IMR-90 (cell line): ENCODE data around the gene RHOBTB3. TPM values are rescaled to one million over a fixed set of nuclear protein-coding genes. Genes with fewer than 3 reads are reported as not detected.

ENCODE experiments used
- ATAC-seq: fragments of 200-7000 bp; cut with Tn5 transposase; 2 replicates; pipeline ENCODE4 v1.9.1; 2020; ENCODE audit warnings: low read depth, mild to moderate bottlenecking, moderate library complexity
- BruUV-seq: library from RNA; stranded (reverse); fragments of 400-500 nt; replicated peaks from 2 replicates; lab custom pipeline; 2021; lab: Mats Ljungman, UMichigan
- CTCF ChIA-PET: fragments of 300-600 bp; formaldehyde crosslinking; extraction: SDS; loops from one replicate; lab custom pipeline; 2021; ENCODE audit warnings: antibody characterized with exemption; lab: Yijun Ruan, JAX
- POLR2A ChIA-PET: fragments of 300-600 bp; sonication (Branson Sonifier 250); formaldehyde crosslinking; loops from one replicate; lab custom pipeline; 2022; ENCODE audit warnings: antibody characterized with exemption; ENCODE audit not compliant: unreplicated experiment; lab: Charles Lee
- DNase-seq: peaks from one replicate; pipeline ENCODE4 v3.0.0; 2013
- H2AFZ ChIP-seq: replicated peaks from 2 replicates; pipeline ENCODE3; 2013; ENCODE audit warnings: low read length, mild to moderate bottlenecking; ENCODE audit not compliant: poor library complexity
- H2AK5ac ChIP-seq: 2 replicates; pipeline ENCODE4 v1.6.1; 2013; ENCODE audit warnings: low read depth, low read length, inconsistent platforms
- H2AK9ac ChIP-seq: replicated peaks from 2 replicates; pipeline ENCODE3; 2013; ENCODE audit warnings: mild to moderate bottlenecking, low read depth, low read length, moderate library complexity; ENCODE audit not compliant: poor library complexity
- H2BK120ac ChIP-seq: 2 replicates; pipeline ENCODE4 v1.6.1; 2013; ENCODE audit warnings: low read depth, low read length, inconsistent platforms
- H2BK15ac ChIP-seq: 3 replicates; pipeline ENCODE4 v1.6.1; 2013; ENCODE audit warnings: low read depth, low read length, inconsistent platforms
- H2BK20ac ChIP-seq: 2 replicates; pipeline ENCODE4 v1.6.1; 2013; ENCODE audit warnings: low read depth, mild to moderate bottlenecking, inconsistent platforms, low read length, moderate library complexity
- H2BK5ac ChIP-seq: 2 replicates; pipeline ENCODE4 v1.6.1; 2013; ENCODE audit warnings: mild to moderate bottlenecking, low read depth, low read length, inconsistent platforms; ENCODE audit not compliant: poor library complexity, severe bottlenecking
- H3K14ac ChIP-seq: replicated peaks from 2 replicates; pipeline ENCODE4 v1.6.1; 2013; ENCODE audit warnings: low read depth, low read length, inconsistent platforms
- H3K18ac ChIP-seq: 2 replicates; pipeline ENCODE4 v1.6.1; 2013; ENCODE audit warnings: low read depth, low read length, control low read depth
- H3K23ac ChIP-seq: 2 replicates; pipeline ENCODE4 v1.6.1; 2013; ENCODE audit warnings: low read depth, low read length, inconsistent platforms
- H3K27ac ChIP-seq: 2 replicates; pipeline ENCODE4 v1.5.1; 2013; ENCODE audit warnings: mild to moderate bottlenecking, control low read depth, low read length; ENCODE audit not compliant: insufficient read depth
- H3K27me3 ChIP-seq: 2 replicates; pipeline ENCODE4 v1.6.1; 2013; ENCODE audit warnings: low read length; ENCODE audit not compliant: control insufficient read depth, insufficient read depth
- H3K36me3 ChIP-seq: 2 replicates; pipeline ENCODE4 v1.6.1; 2013; ENCODE audit warnings: low read length, mixed read lengths; ENCODE audit not compliant: control insufficient read depth, insufficient read depth
- H3K4ac ChIP-seq: 2 replicates; pipeline ENCODE4 v1.6.1; 2013; ENCODE audit warnings: low read depth, low read length, inconsistent platforms
- H3K4me1 ChIP-seq: 2 replicates; pipeline ENCODE4 v1.6.1; 2013; ENCODE audit warnings: low read length, mixed read lengths; ENCODE audit not compliant: control insufficient read depth, insufficient read depth
- H3K4me2 ChIP-seq: 2 replicates; pipeline ENCODE4 v1.6.1; 2013; ENCODE audit warnings: low read depth, mild to moderate bottlenecking, control low read depth, low read length, moderate library complexity
- H3K4me3 ChIP-seq: 2 replicates; pipeline ENCODE4 v1.5.1; 2013; ENCODE audit warnings: low read depth, mild to moderate bottlenecking, control low read depth, low read length, moderate library complexity; ENCODE audit not compliant: insufficient read depth
- H3K56ac ChIP-seq: 2 replicates; pipeline ENCODE4 v1.6.1; 2013; ENCODE audit warnings: low read length, inconsistent platforms; ENCODE audit not compliant: insufficient read depth; ENCODE audit errors: extremely low read depth
- H3K79me1 ChIP-seq, 2 experiments: 2 replicates each; pipeline ENCODE4 v1.6.1; 2013; ENCODE audit warnings: low read length in 2 of 2, inconsistent platforms in 1 of 2, low read depth in 1 of 2
- H3K9ac ChIP-seq: 2 replicates; pipeline ENCODE4 v1.6.1; 2013; ENCODE audit warnings: low read depth, low read length, control low read depth
- H3K9me1 ChIP-seq: 2 replicates; pipeline ENCODE4 v1.6.1; 2013; ENCODE audit warnings: low read length, inconsistent platforms; ENCODE audit not compliant: insufficient read depth
- H3K9me3 ChIP-seq: 2 replicates; pipeline ENCODE4 v1.6.1; 2013; ENCODE audit warnings: low read length; ENCODE audit not compliant: control insufficient read depth, insufficient read depth
- H4K20me1 ChIP-seq: 2 replicates; pipeline ENCODE4 v1.6.1; 2013; ENCODE audit warnings: low read length, inconsistent platforms; ENCODE audit not compliant: insufficient read depth
- H4K5ac ChIP-seq: 2 replicates; pipeline ENCODE4 v1.6.1; 2013; ENCODE audit warnings: mild to moderate bottlenecking, low read depth, low read length, control low read depth
- H4K8ac ChIP-seq, 2 experiments: 2 replicates each; pipeline ENCODE4 v1.6.1; 2013; ENCODE audit warnings: low read depth in 2 of 2, low read length in 2 of 2, control low read depth in 1 of 2, inconsistent platforms in 1 of 2
- H4K91ac ChIP-seq: 2 replicates; pipeline ENCODE4 v1.6.1; 2013; ENCODE audit warnings: low read depth, low read length, inconsistent platforms; ENCODE audit not compliant: insufficient read depth
- ELK1 ChIP-seq: fragments of 150-350 bp; IDR thresholded peaks from 2 replicates; pipeline ENCODE4 v1.6.1; 2016; ENCODE audit warnings: low read depth, mild to moderate bottlenecking, low read length, moderate library complexity, borderline replicate concordance
- FOS ChIP-seq: fragments of 150-350 bp; IDR thresholded peaks from 2 replicates; pipeline ENCODE4 v1.6.1; 2016; ENCODE audit warnings: low read depth, low read length
- WGBS, 2 experiments: methylation state at CpG; one replicate each; pipeline versions ENCODE4 v1.1.5 to v1.1.7; 2013; ENCODE audit warnings: missing lambda C conversion rate in 2 of 2; ENCODE audit not compliant: insufficient read length in 1 of 2; ENCODE audit errors: extremely low coverage in 2 of 2; 5-methylcytosine and 5-hydroxymethylcytosine counted together
- dilution Hi-C: fragments of 300-500 bp; cut with HindIII; formaldehyde crosslinking; loops from one replicate; pipeline ENCODE4 v1.14.3; 2018; ENCODE audit warnings: low sequenced_read_pairs; ENCODE audit not compliant: unreplicated experiment
- in situ Hi-C: fragments of 300-500 bp; cut with MboI; formaldehyde crosslinking; loops from 3 replicates; pipeline ENCODE4 v1.14.3; 2019; ENCODE audit warnings: low sequenced_read_pairs, inconsistent platforms, mixed read lengths
- intact Hi-C: fragments of 100-400 bp; cut with micrococcal nuclease; formaldehyde crosslinking; loops from 2 replicates; pipeline ENCODE4 v1.10.0; 2022
- polyA plus RNA-seq, 3 experiments: library from polyadenylated mRNA; depleted of rRNA; stranded (reverse); fragments of >200 nt; gene quantifications; 2 replicates each; pipeline ENCODE4 v1.2.3, GENCODE V29; 2012; ENCODE audit warnings: low replicate concordance in 1 of 3
- total RNA-seq: library from RNA; depleted of rRNA; stranded (reverse); fragments of >200 nt; gene quantifications from 2 replicates; pipeline ENCODE4 v1.2.3, GENCODE V29; 2012

Gene RHOBTB3
- total and polyA plus RNA-seq, 2 of the 4 experiments (the other 2 are of a cell fraction) = 117 to 447 TPM

- no peak overlapping the region for H2AK9ac ChIP-seq
- BruUV-seq = no TSS peak
- H3K36me3 ChIP-seq = peaks cover 28% of the 10 kb centered on the region
- H3K9ac ChIP-seq = peak overlapping the region; percentile 16
- H2BK120ac ChIP-seq = peak overlapping the region; percentile 85
- DNase-seq (peak; percentile 94), ATAC-seq (peak; percentile 48)
- peak overlapping the region; percentile 71 for H2BK20ac ChIP-seq
- peak overlapping the region; percentile 81 for H2AK5ac ChIP-seq
- peak overlapping the region; percentile 51 for H4K5ac ChIP-seq
- H2AFZ ChIP-seq = no peak overlapping the region
- dilution Hi-C loops (no loop called here), intact Hi-C loops (no loop called here), in situ Hi-C loops (no loop called here)
- peak overlapping the region; percentile 58 for H3K27ac ChIP-seq
- peaks cover 15% of the 10 kb centered on the region for H3K9me1 ChIP-seq
- H3K9me3 ChIP-seq = no peaks in the 10 kb centered on the region
- peak overlapping the region; percentile 89 for H3K4ac ChIP-seq
- H2BK5ac ChIP-seq = peak overlapping the region; percentile 94
- TF ChIP-seq ELK1 (no peak), FOS (0 out of 2 replicates have a peak, but pooled peaks have one; percentile 3)
- H2BK15ac ChIP-seq = peak overlapping the region; percentile 57
- peak overlapping the region; percentile 28; the same call in 1 of the 2 replicates for H3K56ac ChIP-seq
- peak overlapping the region; percentile 61; the same call in 1 of the 2 replicates for H3K4me2 ChIP-seq
- H3K23ac ChIP-seq = peak overlapping the region; percentile 72
- no peaks in the 10 kb centered on the region for H4K20me1 ChIP-seq
- peak overlapping the region; percentile 82 for H3K18ac ChIP-seq
- POLR2A ChIA-PET = no interaction called here
- peaks cover 27% of the 10 kb centered on the region for H3K4me1 ChIP-seq
- peak overlapping the region; percentile 53 for H4K91ac ChIP-seq
- peaks cover 13 to 45% of the 10 kb centered on the region in 2 experiments for H3K79me1 ChIP-seq
- H3K14ac ChIP-seq = peak overlapping the region; percentile 85
- no CpG with 5 or more reads among the region's 1 CpG for WGBS, 2 experiments
- CTCF ChIA-PET = interaction anchor here (0.5 to 1.7 kb wide), 2 partner anchors 19 to 195 kb away, joined by 4 read pairs; no protein-coding TSS in a partner anchor
- peak overlapping the region in 1 of 2 experiments; percentile 73; a peak in 2 of 4 replicates for H4K8ac ChIP-seq
- H3K4me3 ChIP-seq = no peak overlapping the region
- no peaks in the 10 kb centered on the region for H3K27me3 ChIP-seq
These were observed 30.9 kb downstream of the RHOBTB3 start for GRCh38 chr5:95761771-95762651.
